HepG2 (cell line): ENCODE data around the gene ALDH7A1. TPM values are rescaled to one million over a fixed set of nuclear protein-coding genes. Genes with fewer than 3 reads are reported as not detected.
A peak's percentile ranks its signal among the peaks of the same experiment; 100 is the strongest.

Experiments used
- AKAP8 ChIP-seq: sonication (generic); formaldehyde crosslinking; IDR thresholded peaks from 2 replicates; pipeline ENCODE4 v1.5.1; 2020; ENCODE audit warnings: mild to moderate bottlenecking, missing genetic modification reagents
- ARID2 ChIP-seq: sonication (generic); formaldehyde crosslinking; IDR thresholded peaks from 2 replicates; pipeline ENCODE4 v1.8.1; 2022; ENCODE audit warnings: mild to moderate bottlenecking, missing genetic modification reagents, borderline replicate concordance
- ETV6 ChIP-seq: sonication (generic); formaldehyde crosslinking; conservative IDR thresholded peaks from 2 replicates; pipeline ENCODE4 v1.4.0; 2020; ENCODE audit warnings: missing genetic modification reagents
- HMGXB4 ChIP-seq, 2 experiments: sonication (generic) in 1 of 2; formaldehyde crosslinking in 1 of 2; IDR thresholded peaks; 2 replicates each; pipeline versions ENCODE4 v1.4.0 to v1.6.1; 2018 to 2020; ENCODE audit warnings: missing genetic modification reagents in 2 of 2, borderline replicate concordance in 1 of 2, low read depth in 1 of 2, mild to moderate bottlenecking in 1 of 2, missing biosample characterization in 1 of 2
- IRF9 ChIP-seq: sonication (generic); formaldehyde crosslinking; IDR thresholded peaks from 2 replicates; pipeline ENCODE4 v1.8.0; 2022; ENCODE audit warnings: missing genetic modification reagents, mild to moderate bottlenecking, borderline replicate concordance
- KDM2A ChIP-seq: sonication (generic); formaldehyde crosslinking; IDR thresholded peaks from 2 replicates; pipeline ENCODE4 v1.4.0; 2020; ENCODE audit warnings: low read depth, missing genetic modification reagents, borderline replicate concordance
- NFYC ChIP-seq: IDR thresholded peaks from 2 replicates; pipeline ENCODE4 v1.6.1; 2016; ENCODE audit warnings: missing genetic modification reagents, missing compliant biosample characterization
- NKX3-1 ChIP-seq: sonication (generic); formaldehyde crosslinking; IDR thresholded peaks from 2 replicates; pipeline ENCODE4 v1.5.0; 2020; ENCODE audit warnings: missing genetic modification reagents
- PAXIP1 ChIP-seq: sonication (generic); formaldehyde crosslinking; conservative IDR thresholded peaks from 2 replicates; pipeline ENCODE4 v1.4.0; 2020; ENCODE audit warnings: mild to moderate bottlenecking, missing genetic modification reagents, moderate library complexity
- TCF7 ChIP-seq: sonication (generic); IDR thresholded peaks from 2 replicates; pipeline ENCODE4 v1.6.1; 2016; ENCODE audit warnings: antibody characterized with exemption, low read depth
- ZBTB49 ChIP-seq: sonication (generic); formaldehyde crosslinking; IDR thresholded peaks from 2 replicates; pipeline ENCODE4 v1.4.0; 2020; ENCODE audit warnings: missing genetic modification reagents, borderline replicate concordance
- ZNF496 ChIP-seq: sonication (generic); formaldehyde crosslinking; IDR thresholded peaks from 2 replicates; pipeline ENCODE4 v1.8.1; 2023; ENCODE audit warnings: mild to moderate bottlenecking, moderate library complexity, missing genetic modification reagents; ENCODE audit not compliant: insufficient replicate concordance
- ZNF878 ChIP-seq: sonication (generic); formaldehyde crosslinking; IDR thresholded peaks from 2 replicates; pipeline ENCODE4 v1.8.1; 2023; ENCODE audit warnings: mild to moderate bottlenecking, missing genetic modification reagents, moderate library complexity
- ZSCAN9 ChIP-seq: IDR thresholded peaks from 2 replicates; pipeline ENCODE4 v1.6.1; 2016; ENCODE audit warnings: borderline replicate concordance
- ZXDC ChIP-seq: sonication (generic); formaldehyde crosslinking; IDR thresholded peaks from 2 replicates; pipeline ENCODE4 v1.5.0; 2020; ENCODE audit warnings: mild to moderate bottlenecking, missing genetic modification reagents
- polyA plus RNA-seq, 8 experiments: library from polyadenylated mRNA; depleted of rRNA in 3 of 8; stranded (reverse) in 7 of 8; unstranded in 1 of 8; fragments of >200 nt; fragmentation: Illumina TruSeq in 4 of 8; extraction: Trizol in 4 of 8; gene quantifications; 2 replicates each; pipeline versions ENCODE4 v1.2.1 to v1.2.3, GENCODE V29; 2011 to 2016; ENCODE audit warnings: low read depth in 4 of 8, missing spikeins in 1 of 8, mixed read lengths in 1 of 8; ENCODE audit not compliant: insufficient read depth in 1 of 8
- total RNA-seq, 5 experiments: library from RNA; depleted of rRNA; stranded (reverse); fragments of >200 nt; fragmentation: Illumina TruSeq; extraction: Trizol; gene quantifications; 2 replicates each; pipeline ENCODE4 v1.2.3, GENCODE V29; 2016; ENCODE audit warnings: low read depth in 1 of 5

The ALDH7A1 gene
- total and polyA plus RNA-seq, 2 of the 13 experiments (the other 11 are each of a cell fraction or from before 2014, with no cell fraction given): 69.0 to 100 TPM

GRCh38 chr5:126600631-126601511, 5.9 kb upstream of the ALDH7A1 start, which contains the start of gene PHAX (continued):
- TF ChIP-seq ARID2 (CRISPR knock-in tag) (no peak), NKX3-1 (CRISPR knock-in tag) (no peak), HMGXB4 (CRISPR knock-in tag; IDR thresholded peaks at IDR 0.05; ENCODE audit: borderline replicate concordance in 1 of 2, low read depth in 1 of 2) (peak; percentile 97), KDM2A (CRISPR knock-in tag) (peak; percentile 90), TCF7 (no peak), PAXIP1 (peak; percentile 31), ZNF496 (CRISPR knock-in tag) (no peak), AKAP8 (CRISPR knock-in tag) (peak; percentile 82), ZSCAN9 (CRISPR knock-in tag) (no peak; the same call in 1 of the 2 replicates), ZBTB49 (CRISPR knock-in tag) (0 out of 2 replicates have a peak, but pooled peaks have one; percentile 52), ZNF878 (CRISPR knock-in tag) (no peak), ZXDC (CRISPR knock-in tag) (peak; percentile 52; the same call in 1 of the 2 replicates), ETV6 (0 out of 2 replicates have a peak, but pooled peaks have one; percentile 50), IRF9 (CRISPR knock-in tag) (peak; percentile 84; the same call in 1 of the 2 replicates), NFYC (peak; percentile 6; the same call in 1 of the 2 replicates)
